Measurements from ENCODE around the gene USP36.

The USP36 gene

DNA sequence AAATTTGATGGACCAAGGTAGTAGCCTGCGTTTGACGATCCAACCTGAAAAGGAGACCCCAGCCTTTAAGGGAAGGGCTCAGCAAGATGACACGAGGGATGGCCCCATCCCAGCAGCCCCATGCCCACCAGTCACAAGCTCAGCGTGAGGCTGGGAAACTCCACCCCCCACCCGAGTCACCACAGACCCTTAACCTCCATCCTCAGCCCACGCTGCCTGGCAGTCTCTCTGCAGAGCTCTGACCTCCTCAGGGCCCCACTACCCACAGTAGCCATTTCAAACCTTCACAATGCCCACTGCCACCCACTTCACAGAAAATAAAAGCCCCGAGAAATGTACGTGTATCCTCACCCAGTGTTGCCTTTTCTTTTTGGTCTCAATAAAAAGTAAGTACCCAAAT, 18.7 kb downstream of the USP36 start:
- TF ChIP-seq, protein P1, sequence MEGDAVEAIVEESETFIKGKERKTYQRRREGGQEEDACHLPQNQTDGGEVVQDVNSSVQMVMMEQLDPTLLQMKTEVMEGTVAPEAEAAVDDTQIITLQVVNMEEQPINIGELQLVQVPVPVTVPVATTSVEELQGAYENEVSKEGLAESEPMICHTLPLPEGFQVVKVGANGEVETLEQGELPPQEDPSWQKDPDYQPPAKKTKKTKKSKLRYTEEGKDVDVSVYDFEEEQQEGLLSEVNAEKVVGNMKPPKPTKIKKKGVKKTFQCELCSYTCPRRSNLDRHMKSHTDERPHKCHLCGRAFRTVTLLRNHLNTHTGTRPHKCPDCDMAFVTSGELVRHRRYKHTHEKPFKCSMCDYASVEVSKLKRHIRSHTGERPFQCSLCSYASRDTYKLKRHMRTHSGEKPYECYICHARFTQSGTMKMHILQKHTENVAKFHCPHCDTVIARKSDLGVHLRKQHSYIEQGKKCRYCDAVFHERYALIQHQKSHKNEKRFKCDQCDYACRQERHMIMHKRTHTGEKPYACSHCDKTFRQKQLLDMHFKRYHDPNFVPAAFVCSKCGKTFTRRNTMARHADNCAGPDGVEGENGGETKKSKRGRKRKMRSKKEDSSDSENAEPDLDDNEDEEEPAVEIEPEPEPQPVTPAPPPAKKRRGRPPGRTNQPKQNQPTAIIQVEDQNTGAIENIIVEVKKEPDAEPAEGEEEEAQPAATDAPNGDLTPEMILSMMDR (IDR thresholded peaks at IDR 0.05; ENCODE audit: low read depth, low read length, missing control alignments), result no peak
- DNase-seq (ENCODE audit: low read depth), result no peak
- no peak overlapping the region for H3K4me3 ChIP-seq (ENCODE audit: low read depth, low read length)

DNA sequence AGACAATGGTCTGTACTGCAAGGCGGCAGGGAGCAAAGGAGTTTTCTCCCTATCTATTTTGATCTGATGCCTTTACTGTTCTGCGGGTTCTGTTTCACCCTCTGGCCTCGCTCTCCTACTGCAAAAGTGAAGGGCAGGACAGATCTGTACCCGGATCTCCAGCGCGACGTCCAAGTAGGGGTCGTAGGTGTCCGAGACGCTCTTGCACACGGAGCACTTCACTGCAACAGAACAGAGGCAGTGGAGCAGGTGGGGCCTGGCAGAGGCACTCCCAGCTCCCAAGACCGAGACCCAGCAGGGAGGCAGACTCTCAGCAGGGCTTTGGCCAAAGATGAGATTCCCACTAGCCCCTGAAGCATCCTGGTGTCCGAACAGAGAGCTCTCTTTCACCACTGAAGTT, 19.8 kb downstream of the USP36 start:
- no peak overlapping the region for H3K4me3 ChIP-seq (ENCODE audit: low read depth, low read length)
- TF ChIP-seq, protein P1 (IDR thresholded peaks at IDR 0.05; ENCODE audit: low read depth, low read length, missing control alignments), result no peak
- DNase-seq (ENCODE audit: low read depth), result no peak

DNA sequence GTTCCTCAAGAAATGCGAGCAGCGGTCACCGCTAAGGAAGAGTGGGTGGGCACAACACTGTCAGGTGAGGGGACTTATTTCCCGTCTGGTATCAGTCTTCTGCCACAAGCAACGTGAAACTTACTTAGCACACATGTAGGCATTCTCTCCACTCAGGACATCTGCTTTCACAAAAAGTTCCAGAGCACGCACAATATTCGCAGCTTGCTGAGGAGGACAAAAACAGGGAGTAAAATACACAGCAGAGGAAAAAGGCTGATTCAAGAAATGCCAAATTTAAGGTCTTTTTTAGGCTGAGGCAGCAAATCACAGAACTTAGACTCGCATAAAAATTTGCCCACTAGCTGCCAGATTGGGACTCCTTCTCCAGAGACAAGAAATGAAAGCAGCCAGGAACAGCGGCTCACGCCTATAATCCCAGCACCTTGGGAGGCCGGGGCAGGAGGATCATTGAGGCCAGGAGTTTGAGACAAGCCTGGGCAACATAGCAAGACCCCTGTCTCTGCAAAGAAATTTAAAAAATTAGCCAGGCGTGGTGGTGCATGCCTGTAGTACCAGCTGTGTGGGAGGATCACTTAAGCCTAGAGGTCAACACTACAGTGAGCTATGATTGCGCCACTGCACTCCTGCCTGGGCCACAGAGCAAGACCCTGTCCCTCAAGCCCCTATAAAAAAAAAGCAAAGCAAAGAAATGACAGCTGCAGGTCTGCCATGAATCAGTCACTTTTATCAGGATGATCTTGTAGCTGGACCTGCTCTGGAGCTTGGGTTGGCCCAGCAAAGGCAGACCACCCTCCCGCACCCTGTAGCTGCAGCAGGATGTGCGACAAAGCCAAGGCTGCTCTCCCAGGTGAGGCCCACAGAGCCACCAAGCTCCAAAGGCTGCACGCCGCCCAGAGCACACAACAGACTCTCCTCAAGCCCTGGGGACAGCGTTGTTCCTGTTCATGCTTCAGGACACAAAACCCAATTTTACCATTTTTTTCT, 20.5 kb downstream of the USP36 start:
- H3K4me3 ChIP-seq (ENCODE audit: low read depth, low read length), result no peak overlapping the region
- TF ChIP-seq, protein P1 (IDR thresholded peaks at IDR 0.05; ENCODE audit: low read depth, low read length, missing control alignments), result no peak
- no peak for DNase-seq (ENCODE audit: low read depth)

DNA sequence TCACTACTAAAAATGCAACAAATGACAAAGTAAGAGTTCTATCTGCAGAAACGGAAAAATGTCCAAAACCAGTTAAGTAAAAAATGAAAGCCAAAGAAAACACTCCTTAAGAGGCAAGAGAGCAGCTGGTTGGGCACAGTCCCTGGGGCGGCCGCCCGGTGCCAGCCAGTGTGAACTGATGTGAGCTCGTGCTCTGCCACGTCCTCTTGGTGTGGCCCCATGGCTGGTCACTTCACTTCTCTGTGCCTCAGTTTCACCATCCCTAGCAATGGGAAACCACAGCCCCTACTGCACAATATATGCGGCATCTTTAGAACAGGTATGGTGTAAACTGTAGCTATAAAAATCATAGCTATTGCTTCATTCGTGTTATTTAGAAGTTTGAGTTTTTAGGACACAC, 21.2 kb downstream of the USP36 start:
- H3K4me3 ChIP-seq (ENCODE audit: low read depth, low read length), result no peak overlapping the region
- TF ChIP-seq, protein P1 (IDR thresholded peaks at IDR 0.05; ENCODE audit: low read depth, low read length, missing control alignments), result no peak
- DNase-seq (ENCODE audit: low read depth), result no peak

DNA sequence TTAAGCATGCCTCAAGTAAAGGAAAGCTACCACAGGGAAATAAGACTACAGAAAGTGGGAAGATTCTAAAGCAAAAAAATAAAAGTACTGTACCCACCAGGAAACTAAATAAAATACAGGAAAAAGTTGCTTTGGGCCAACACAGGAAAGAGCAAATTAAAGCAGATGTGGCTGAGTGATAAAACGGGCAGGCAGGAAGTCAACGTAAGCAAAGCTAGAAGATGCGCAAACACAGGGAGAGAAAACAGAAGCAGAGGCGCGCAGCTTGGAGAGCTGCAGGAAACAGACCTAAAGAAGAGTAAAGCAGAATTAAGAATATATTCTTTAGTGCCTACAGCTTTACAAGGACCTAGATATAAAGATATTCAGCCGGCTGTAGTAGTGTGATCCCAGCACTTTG, 21.7 kb downstream of the USP36 start:
- TF ChIP-seq, protein P1 (IDR thresholded peaks at IDR 0.05; ENCODE audit: low read depth, low read length, missing control alignments), result no peak
- no peak overlapping the region for H3K4me3 ChIP-seq (ENCODE audit: low read depth, low read length)
- no peak for DNase-seq (ENCODE audit: low read depth)

DNA sequence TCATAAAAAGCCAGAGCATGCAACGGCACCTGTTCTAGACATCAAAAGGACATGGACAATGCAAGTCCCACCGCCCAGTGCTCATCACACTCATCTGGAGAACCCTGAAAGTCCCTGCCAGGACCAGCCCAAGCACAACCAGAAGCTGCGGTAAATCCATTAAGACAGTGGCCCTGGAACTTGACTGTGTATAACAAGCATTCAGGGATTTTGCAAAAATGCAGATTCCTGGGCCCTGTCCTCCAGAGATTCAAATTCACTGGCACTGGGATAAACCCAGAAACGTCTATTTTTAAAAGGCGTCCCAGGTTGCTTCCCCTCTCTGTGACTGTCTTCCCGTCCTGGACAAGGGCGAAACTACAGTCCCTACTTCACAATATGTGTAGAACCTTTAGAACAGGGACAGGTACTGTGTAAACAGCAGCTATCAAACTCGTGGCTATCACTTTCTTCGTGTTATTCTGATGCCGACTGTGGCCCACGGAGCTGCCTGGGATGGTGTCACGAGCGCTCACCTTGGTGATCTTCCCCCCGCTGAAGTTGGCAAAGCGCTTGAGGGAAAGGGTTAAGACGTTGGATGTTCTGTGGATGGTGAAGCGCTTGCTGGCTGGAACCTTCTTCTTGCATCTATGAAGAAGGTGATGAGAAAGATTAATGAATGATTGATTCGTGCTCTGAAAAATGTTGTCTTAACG, 22.3 kb downstream of the USP36 start:
- no peak for DNase-seq (ENCODE audit: low read depth)
- TF ChIP-seq, protein P1 (IDR thresholded peaks at IDR 0.05; ENCODE audit: low read depth, low read length, missing control alignments), result no peak
- no peak overlapping the region for H3K4me3 ChIP-seq (ENCODE audit: low read depth, low read length)
